Activated CD4-positive, alpha-beta T cell treated with anti-CD3 and anti-CD28 coated beads, Interleukin-2, amount 50 U/mL, for 1 hour (primary cell): ENCODE data around the gene CTAG1B.
"Not testable (repeated sequence)": the region's sequence is repeated elsewhere in the genome, so short reads cannot be mapped to it uniquely, and the experiment has no call there.

Experiments used
- DNase-seq: peaks from one replicate; pipeline ENCODE4 v3.0.0-alpha.2; 2020

The CTAG1B gene

DNA sequence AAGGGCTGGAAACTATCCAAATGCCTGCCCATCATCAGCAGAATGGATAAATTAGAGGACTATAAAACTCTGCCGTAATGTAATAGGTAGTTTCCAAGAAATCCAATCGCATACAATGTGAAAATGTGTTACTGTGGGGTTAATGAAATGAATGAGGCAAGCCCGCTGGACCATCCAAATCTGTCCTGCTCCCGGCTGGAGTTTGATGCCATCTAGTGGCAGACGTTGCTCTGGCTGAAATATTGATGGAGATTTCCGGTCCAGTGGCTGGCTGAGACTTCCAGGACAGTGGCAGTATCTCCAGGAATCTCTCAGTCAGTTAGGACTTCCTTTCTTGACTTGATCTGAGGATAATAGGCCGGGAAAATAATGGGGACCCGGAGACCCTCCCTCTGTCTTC lies 36.1 kb downstream of the CTAG1B start:
- not testable (repeated sequence) for DNase-seq

DNA sequence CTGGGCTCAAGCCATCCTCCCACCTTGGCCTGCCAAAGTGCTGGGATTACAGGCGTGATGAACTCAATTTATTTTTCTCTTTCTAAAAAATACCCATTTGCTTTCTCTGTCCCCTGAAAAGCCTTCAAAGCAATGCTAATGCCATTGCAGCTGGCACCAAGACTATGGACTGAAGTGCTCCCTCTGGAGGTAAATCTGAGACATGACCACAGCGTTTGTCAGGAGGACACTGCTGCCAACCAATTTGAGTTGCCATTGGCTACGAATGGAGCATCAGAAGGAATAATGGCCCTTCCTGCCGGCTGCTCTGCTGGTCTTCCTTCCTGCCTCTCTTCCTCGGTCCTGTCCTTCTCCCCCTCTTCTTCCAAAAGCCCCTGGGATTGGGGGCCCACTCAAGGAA lies 44.0 kb downstream of the CTAG1B start:
- not testable (repeated sequence) for DNase-seq

DNA sequence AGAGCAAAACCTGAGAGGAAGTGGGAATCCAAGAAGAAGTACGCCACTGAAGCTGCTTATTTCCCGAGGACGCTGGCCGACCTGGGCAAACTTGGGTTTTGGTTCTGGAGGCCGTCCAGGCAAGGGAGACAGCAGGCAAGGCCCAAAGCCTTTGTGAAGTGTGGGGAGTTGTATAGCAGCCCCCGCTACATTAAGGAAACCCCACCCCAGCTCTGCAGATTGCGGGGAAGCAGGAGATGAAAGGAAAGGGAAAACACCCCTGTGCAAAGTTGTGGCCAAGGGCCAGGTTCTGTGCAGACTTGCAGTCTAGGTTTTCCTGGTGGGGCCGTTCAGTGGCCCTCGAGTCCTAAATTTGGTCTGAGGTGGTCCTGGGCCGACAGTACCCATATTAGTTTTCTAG lies 46.0 kb downstream of the CTAG1B start:
- DNase-seq = not testable (repeated sequence)

DNA sequence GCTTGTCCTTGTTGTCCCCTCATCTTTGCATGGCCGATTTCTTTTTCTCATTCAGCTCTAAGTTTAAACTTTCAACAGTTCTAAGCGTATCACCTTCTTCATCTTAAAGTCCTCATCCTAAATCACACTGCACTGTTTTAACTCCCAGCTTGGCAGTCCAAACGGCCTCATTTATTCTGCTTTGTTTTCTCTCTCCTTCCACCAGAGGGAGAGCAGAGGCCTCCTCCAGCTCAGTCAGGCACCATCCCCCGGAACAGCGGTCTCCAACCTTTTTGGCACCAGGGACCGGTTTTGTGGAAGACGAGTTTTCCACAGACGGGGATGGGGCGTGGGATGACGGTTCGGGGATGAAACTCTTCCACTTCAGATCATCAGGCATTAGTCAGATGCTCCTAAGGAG lies 48.7 kb downstream of the CTAG1B start:
- DNase-seq = not testable (repeated sequence)
